ENCODE results near the gene CERT1. TPM values are rescaled to one million over a fixed set of nuclear protein-coding genes. Genes with fewer than 3 reads are reported as not detected.

Gene CERT1
- total RNA-seq, 2 experiments from 2014 or later, result 13.3 to 33.6 TPM

DNA sequence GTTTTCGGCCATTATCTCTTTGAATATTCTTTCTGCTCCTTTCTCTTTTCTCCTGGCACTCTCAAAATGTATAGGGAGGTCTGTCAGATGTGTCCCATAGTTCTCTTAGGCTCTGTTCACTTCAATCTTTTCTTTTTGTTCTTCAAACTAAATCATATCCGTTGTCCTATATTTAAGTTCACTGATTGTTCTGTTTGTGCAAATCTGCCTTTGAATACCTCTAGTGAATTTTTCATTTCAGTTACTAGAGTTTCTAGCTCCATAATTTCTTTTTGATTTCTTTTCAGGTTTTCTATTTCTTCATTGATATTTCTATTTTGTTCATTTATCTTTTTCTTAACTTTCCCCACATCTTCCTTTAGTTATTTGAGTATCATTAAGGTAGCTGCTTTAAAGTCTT, 65.4 kb downstream of the CERT1 start:
- POLR2A ChIA-PET, result no interaction called here
- H3K9me3 ChIP-seq (ENCODE audit: low read length), result peaks cover 25% of the 10 kb centered on the region; the same call in 1 of the 2 replicates
- H3K4me3 ChIP-seq (ENCODE audit: low read depth, low read length, poor library complexity, severe bottlenecking), result no peak overlapping the region
- no peak overlapping the region for H3K4me2 ChIP-seq (ENCODE audit: low read length)
- no peak for TF ChIP-seq EZH2phosphoT487 (IDR thresholded peaks at IDR 0.05; ENCODE audit: borderline replicate concordance, low read depth, low read length)
- TF ChIP-seq, protein P1, sequence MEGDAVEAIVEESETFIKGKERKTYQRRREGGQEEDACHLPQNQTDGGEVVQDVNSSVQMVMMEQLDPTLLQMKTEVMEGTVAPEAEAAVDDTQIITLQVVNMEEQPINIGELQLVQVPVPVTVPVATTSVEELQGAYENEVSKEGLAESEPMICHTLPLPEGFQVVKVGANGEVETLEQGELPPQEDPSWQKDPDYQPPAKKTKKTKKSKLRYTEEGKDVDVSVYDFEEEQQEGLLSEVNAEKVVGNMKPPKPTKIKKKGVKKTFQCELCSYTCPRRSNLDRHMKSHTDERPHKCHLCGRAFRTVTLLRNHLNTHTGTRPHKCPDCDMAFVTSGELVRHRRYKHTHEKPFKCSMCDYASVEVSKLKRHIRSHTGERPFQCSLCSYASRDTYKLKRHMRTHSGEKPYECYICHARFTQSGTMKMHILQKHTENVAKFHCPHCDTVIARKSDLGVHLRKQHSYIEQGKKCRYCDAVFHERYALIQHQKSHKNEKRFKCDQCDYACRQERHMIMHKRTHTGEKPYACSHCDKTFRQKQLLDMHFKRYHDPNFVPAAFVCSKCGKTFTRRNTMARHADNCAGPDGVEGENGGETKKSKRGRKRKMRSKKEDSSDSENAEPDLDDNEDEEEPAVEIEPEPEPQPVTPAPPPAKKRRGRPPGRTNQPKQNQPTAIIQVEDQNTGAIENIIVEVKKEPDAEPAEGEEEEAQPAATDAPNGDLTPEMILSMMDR (conservative IDR thresholded peaks at IDR 0.05; ENCODE audit: low read length), result no peak
- H2AFZ ChIP-seq (ENCODE audit: low read length), result no peak overlapping the region
- no peaks in the 10 kb centered on the region for H4K20me1 ChIP-seq (ENCODE audit: insufficient read depth, low read length)
- H3K36me3 ChIP-seq (ENCODE audit: insufficient read depth, low read length), result peaks cover 31% of the 10 kb centered on the region
- no peaks in the 10 kb centered on the region for H3K9me2 ChIP-seq (ENCODE audit: insufficient read depth, low read length)
- no peaks in the 10 kb centered on the region for H3K4me1 ChIP-seq (ENCODE audit: insufficient read depth, low read length, poor library complexity, severe bottlenecking)
- DNase-seq (ENCODE audit: low spot score), result no peak
- intact Hi-C loops (cut with micrococcal nuclease; ENCODE audit: unreplicated experiment), result no loop called here
- H3K27ac ChIP-seq (ENCODE audit: low read depth, low read length, poor library complexity, severe bottlenecking), result no peak overlapping the region
- H3K79me2 ChIP-seq (ENCODE audit: insufficient read depth, low read depth, low read length), result no peaks in the 10 kb centered on the region
- BruUV-seq (replicated peaks), result no TSS peak
- CTCF ChIA-PET (ENCODE audit: unreplicated experiment), result no interaction called here

DNA sequence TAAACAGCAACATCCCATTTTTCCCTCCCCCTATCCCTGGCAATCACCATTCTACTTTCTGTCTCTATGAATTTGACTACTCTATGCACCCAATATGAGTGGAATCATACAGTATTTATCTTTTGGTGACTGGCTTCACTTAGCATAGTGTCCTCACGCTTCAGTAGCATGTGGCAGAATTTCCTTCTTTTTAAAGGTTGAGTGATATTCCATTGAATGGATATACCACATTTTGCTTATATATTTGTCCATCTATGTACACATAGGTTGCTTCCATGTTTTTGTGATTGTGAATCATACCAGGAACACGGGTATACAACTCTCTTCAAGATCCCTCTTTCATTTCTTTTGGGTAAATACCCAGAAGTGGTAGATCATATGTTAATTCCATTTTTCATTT, 69.9 kb downstream of the CERT1 start:
- H3K4me3 ChIP-seq (ENCODE audit: low read depth, low read length, poor library complexity, severe bottlenecking), result no peak overlapping the region
- no peaks in the 10 kb centered on the region for H4K20me1 ChIP-seq (ENCODE audit: insufficient read depth, low read length)
- ChIA-PET POLR2A (no interaction called here), CTCF (ENCODE audit: unreplicated experiment) (no interaction called here)
- no TSS peak for BruUV-seq (replicated peaks)
- no peak for DNase-seq (ENCODE audit: low spot score)
- no peaks in the 10 kb centered on the region for H3K4me1 ChIP-seq (ENCODE audit: insufficient read depth, low read length, poor library complexity, severe bottlenecking)
- TF ChIP-seq, protein P1 (conservative IDR thresholded peaks at IDR 0.05; ENCODE audit: low read length), result no peak
- TF ChIP-seq EZH2phosphoT487 (IDR thresholded peaks at IDR 0.05; ENCODE audit: borderline replicate concordance, low read depth, low read length), result no peak
- H2AFZ ChIP-seq (ENCODE audit: low read length), result no peak overlapping the region
- peaks cover 13% of the 10 kb centered on the region; the same call in 1 of the 2 replicates for H3K9me3 ChIP-seq (ENCODE audit: low read length)
- no peak overlapping the region for H3K27ac ChIP-seq (ENCODE audit: low read depth, low read length, poor library complexity, severe bottlenecking)
- intact Hi-C loops (cut with micrococcal nuclease; ENCODE audit: unreplicated experiment), result no loop called here
- no peaks in the 10 kb centered on the region for H3K9me2 ChIP-seq (ENCODE audit: insufficient read depth, low read length)
- no peak overlapping the region for H3K4me2 ChIP-seq (ENCODE audit: low read length)
- H3K79me2 ChIP-seq (ENCODE audit: insufficient read depth, low read depth, low read length), result no peaks in the 10 kb centered on the region
- H3K36me3 ChIP-seq (ENCODE audit: insufficient read depth, low read length), result peaks cover 3% of the 10 kb centered on the region

DNA sequence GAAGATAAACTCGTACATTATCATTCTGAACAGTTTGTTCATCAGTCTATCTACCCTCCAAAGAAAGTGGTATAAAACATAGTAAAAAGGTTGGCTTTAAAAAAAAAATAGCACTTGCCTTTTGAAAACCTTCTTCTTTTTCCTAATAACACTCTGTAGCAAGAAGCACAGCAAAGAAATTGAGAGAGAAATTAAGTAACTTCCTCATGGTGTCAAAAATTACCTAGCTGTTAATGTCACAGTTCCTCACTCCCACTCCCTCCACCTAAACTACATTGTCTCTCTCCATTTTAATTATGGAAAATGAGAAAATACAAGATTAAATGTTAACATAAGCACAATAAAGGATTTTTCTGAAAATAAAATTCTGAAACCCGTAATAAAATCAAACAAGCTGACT, 72.2 kb downstream of the CERT1 start:
- no peak overlapping the region for H2AFZ ChIP-seq (ENCODE audit: low read length)
- intact Hi-C loops (cut with micrococcal nuclease; ENCODE audit: unreplicated experiment), result no loop called here
- H3K9me2 ChIP-seq (ENCODE audit: insufficient read depth, low read length), result no peaks in the 10 kb centered on the region
- H3K4me1 ChIP-seq (ENCODE audit: insufficient read depth, low read length, poor library complexity, severe bottlenecking), result no peaks in the 10 kb centered on the region
- CTCF ChIA-PET (ENCODE audit: unreplicated experiment), result no interaction called here
- no peaks in the 10 kb centered on the region for H3K79me2 ChIP-seq (ENCODE audit: insufficient read depth, low read depth, low read length)
- H4K20me1 ChIP-seq (ENCODE audit: insufficient read depth, low read length), result no peaks in the 10 kb centered on the region
- POLR2A ChIA-PET, result interaction anchor here (0.7 to 1.6 kb wide), 3 partner anchors 8 to 75 kb away, joined by 3 to 4 read pairs (median 4); no protein-coding TSS in a partner anchor
- no TSS peak for BruUV-seq (replicated peaks)
- no peaks in the 10 kb centered on the region for H3K9me3 ChIP-seq (ENCODE audit: low read length)
- H3K4me2 ChIP-seq (ENCODE audit: low read length), result no peak overlapping the region
- no peak overlapping the region for H3K4me3 ChIP-seq (ENCODE audit: low read depth, low read length, poor library complexity, severe bottlenecking)
- H3K27ac ChIP-seq (ENCODE audit: low read depth, low read length, poor library complexity, severe bottlenecking), result no peak overlapping the region
- no peak for DNase-seq (ENCODE audit: low spot score)
- no peak for TF ChIP-seq EZH2phosphoT487 (IDR thresholded peaks at IDR 0.05; ENCODE audit: borderline replicate concordance, low read depth, low read length)
- TF ChIP-seq, protein P1 (conservative IDR thresholded peaks at IDR 0.05; ENCODE audit: low read length), result no peak
- H3K36me3 ChIP-seq (ENCODE audit: insufficient read depth, low read length), result no peaks in the 10 kb centered on the region; the same call in 1 of the 2 replicates

Measured in OCI-LY7 (cell line).